SK-N-MC (cell line): ENCODE results near the gene HES7.
"Not testable (repeated sequence)": the region's sequence is repeated elsewhere in the genome, so short reads cannot be mapped to it uniquely, and the experiment has no call there.

ENCODE experiments used
- DNase-seq: peaks from one replicate; pipeline ENCODE4 v3.0.0-alpha.2; 2011; ENCODE audit warnings: low read depth, low spot score
- H3K27ac ChIP-seq: fragments of 200-600 bp; sonication (generic); 2 replicates; pipeline ENCODE4 v1.5.1; 2016; ENCODE audit warnings: mixed run types
- H3K36me3 ChIP-seq: fragments of 200-600 bp; sonication (generic); 2 replicates; pipeline ENCODE4 v1.6.1; 2017; ENCODE audit warnings: antibody characterized with exemption, low read length, mixed read lengths; ENCODE audit not compliant: insufficient read depth
- H3K4me3 ChIP-seq: fragments of 200-600 bp; sonication (generic); 2 replicates; pipeline ENCODE4 v1.5.1; 2016
- H3K9ac ChIP-seq: fragments of 200-600 bp; sonication (generic); 2 replicates; pipeline ENCODE4 v1.8.0; 2017; ENCODE audit warnings: mixed run types, mixed read lengths; ENCODE audit not compliant: insufficient read length
- H3K9me3 ChIP-seq: fragments of 200-600 bp; sonication (generic); 2 replicates; pipeline ENCODE4 v1.6.1; 2017; ENCODE audit warnings: low read depth, mild to moderate bottlenecking, antibody characterized with exemption, low read length, moderate library complexity, mixed read lengths
- EZH2 ChIP-seq: fragments of 200-600 bp; sonication (generic); IDR thresholded peaks from one replicate; pipeline ENCODE4 v1.6.1; 2017; ENCODE audit warnings: antibody characterized with exemption
- FOXP2 ChIP-seq: optimal IDR thresholded peaks from 2 replicates; pipeline ENCODE3; 2011; ENCODE audit warnings: mild to moderate bottlenecking, moderate library complexity; ENCODE audit not compliant: insufficient read depth; ENCODE audit errors: extremely low read length, control extremely low read depth
- POLR2AphosphoS5 ChIP-seq: IDR thresholded peaks from 2 replicates; pipeline ENCODE4 v1.6.1; 2012; ENCODE audit warnings: mild to moderate bottlenecking, low read depth, low read length, borderline replicate concordance

HES7 gene

GRCh38 chr17:8123695-8124349 is at the start of gene HES7:
Gene HES7 (minus strand): TSS chr17:8124106. CDS start chr17:8124084, 22 bp downstream.
- Histone ChIP-seq H3K36me3 (no peaks in the 10 kb centered on the region), H3K4me3 (peak within 1 kb of the TSS; percentile 97), H3K9ac (peak within 1 kb of the TSS; percentile 58), H3K27ac (no peak within 1 kb of the TSS), H3K9me3 (no peaks in the 10 kb centered on the region)
- TF ChIP-seq EZH2 (no peak), POLR2AphosphoS5 (0 out of 2 replicates have a peak, but pooled peaks have one; percentile 22), FOXP2 (no peak)
- no peak for DNase-seq

- peak overlapping the region; percentile 99 for H3K27ac ChIP-seq
- peak overlapping the region; percentile 80 for H3K4me3 ChIP-seq
- no peaks in the 10 kb centered on the region for H3K9me3 ChIP-seq
- peak; percentile 91 for DNase-seq
- H3K9ac ChIP-seq = peak overlapping the region; percentile 89
- TF ChIP-seq EZH2 (no peak), POLR2AphosphoS5 (peak; percentile 100)
- no peaks in the 10 kb centered on the region for H3K36me3 ChIP-seq
Observed at GRCh38 chr17:8173056-8173870, 49.4 kb upstream of the HES7 start.

- not testable (repeated sequence) for H3K9me3 ChIP-seq, H3K27ac ChIP-seq, H3K9ac ChIP-seq, H3K36me3 ChIP-seq, DNase-seq, H3K4me3 ChIP-seq
Observed at GRCh38 chr17:8170186-8170585, 46.3 kb upstream of the HES7 start.

GRCh38 chr17:8167526-8167925 is 43.6 kb upstream of the HES7 start:
- no peak overlapping the region for H3K4me3 ChIP-seq
- no peaks in the 10 kb centered on the region for H3K36me3 ChIP-seq
- H3K9ac ChIP-seq = no peak overlapping the region
- no peaks in the 10 kb centered on the region for H3K9me3 ChIP-seq
- TF ChIP-seq FOXP2 (no peak), POLR2AphosphoS5 (no peak), EZH2 (no peak)
- no peak overlapping the region for H3K27ac ChIP-seq
- DNase-seq = no peak

GRCh38 chr17:8166731-8167130 is 42.8 kb upstream of the HES7 start:
- H3K27ac ChIP-seq = no peak overlapping the region
- H3K36me3 ChIP-seq = no peaks in the 10 kb centered on the region; the same call in 1 of the 2 replicates
- no peak overlapping the region for H3K9ac ChIP-seq

GRCh38 chr17:8164815-8165131 is 40.9 kb upstream of the HES7 start:
- Histone ChIP-seq H3K9me3 (no peaks in the 10 kb centered on the region), H3K27ac (peak overlapping the region; percentile 29; the same call in 1 of the 2 replicates), H3K4me3 (no peak overlapping the region), H3K36me3 (peaks cover 7% of the 10 kb centered on the region; the same call in 1 of the 2 replicates), H3K9ac (no peak overlapping the region)
- TF ChIP-seq EZH2 (no peak), FOXP2 (no peak), POLR2AphosphoS5 (no peak)
- DNase-seq = no peak

More at GRCh38 chr17:8166731-8167130, 42.8 kb upstream of the HES7 start:
- H3K4me3 ChIP-seq = no peak overlapping the region
- no peak for DNase-seq
- TF ChIP-seq EZH2 (no peak), FOXP2 (no peak), POLR2AphosphoS5 (no peak)
- H3K9me3 ChIP-seq = no peaks in the 10 kb centered on the region

GRCh38 chr17:8163978-8164814 is 40.3 kb upstream of the HES7 start:
- TF ChIP-seq FOXP2 (no peak), POLR2AphosphoS5 (no peak), EZH2 (no peak)

GRCh38 chr17:8162997-8163977 is 39.4 kb upstream of the HES7 start:
- Histone ChIP-seq H3K9ac (peak overlapping the region; percentile 63), H3K36me3 (peaks cover 13% of the 10 kb centered on the region; the same call in 1 of the 2 replicates), H3K4me3 (peak overlapping the region; percentile 95), H3K9me3 (no peaks in the 10 kb centered on the region), H3K27ac (peak overlapping the region; percentile 30)
- TF ChIP-seq FOXP2 = no peak
- DNase-seq = no peak

More at GRCh38 chr17:8163978-8164814, 40.3 kb upstream of the HES7 start:
- Histone ChIP-seq H3K27ac (peak overlapping the region; percentile 29), H3K4me3 (peak overlapping the region; percentile 38; the same call in 1 of the 2 replicates), H3K9ac (peak overlapping the region; percentile 32), H3K9me3 (no peaks in the 10 kb centered on the region), H3K36me3 (peaks cover 13% of the 10 kb centered on the region; the same call in 1 of the 2 replicates)
- no peak for DNase-seq
